Fibroblast of skin of scalp (primary cell): ENCODE results near the gene NPTXR.
"Not testable (repeated sequence)": the region's sequence is repeated elsewhere in the genome, so short reads cannot be mapped to it uniquely, and the experiment has no call there.

Experiments
- DNase-seq: peaks from one replicate; pipeline ENCODE4 v3.0.0-alpha.2; 2013

The NPTXR gene

GRCh38 chr22:38868286-38868721 lies 24.5 kb upstream of the NPTXR start:
- DNase-seq = no peak

- DNase-seq = no peak
Observed at GRCh38 chr22:38867471-38868285, 23.9 kb upstream of the NPTXR start.

- DNase-seq = no peak
Observed at GRCh38 chr22:38867124-38867455, 23.3 kb upstream of the NPTXR start.

- DNase-seq = no peak
Observed at GRCh38 chr22:38866399-38867123, 22.7 kb upstream of the NPTXR start.

- DNase-seq = no peak
Observed at GRCh38 chr22:38866024-38866398, 22.2 kb upstream of the NPTXR start.

GRCh38 chr22:38865201-38866023 lies 21.6 kb upstream of the NPTXR start:
- no peak for DNase-seq

GRCh38 chr22:38864361-38865191 lies 20.7 kb upstream of the NPTXR start:
- DNase-seq = no peak

GRCh38 chr22:38863531-38864131 lies 19.8 kb upstream of the NPTXR start:
- DNase-seq = no peak

GRCh38 chr22:38862375-38863329 lies 18.8 kb upstream of the NPTXR start:
- no peak for DNase-seq

GRCh38 chr22:38861927-38862326 lies 18.1 kb upstream of the NPTXR start:
- no peak for DNase-seq

- no peak for DNase-seq
Observed at GRCh38 chr22:38861170-38861876, 17.5 kb upstream of the NPTXR start.

GRCh38 chr22:38860283-38861169 lies 16.7 kb upstream of the NPTXR start:
- DNase-seq = no peak

GRCh38 chr22:38859581-38860282 lies 15.9 kb upstream of the NPTXR start:
- no peak for DNase-seq

- DNase-seq = no peak
Observed at GRCh38 chr22:38858492-38858891, 14.7 kb upstream of the NPTXR start.

- not testable (repeated sequence) for DNase-seq
Observed at GRCh38 chr22:38854476-38854875, 10.6 kb upstream of the NPTXR start.

- DNase-seq = not testable (repeated sequence)
Observed at GRCh38 chr22:38853883-38854282, 10.1 kb upstream of the NPTXR start.

- no peak for DNase-seq
Observed at GRCh38 chr22:38853196-38853651, 9.4 kb upstream of the NPTXR start.

- DNase-seq = no peak
Observed at GRCh38 chr22:38852522-38852921, 8.7 kb upstream of the NPTXR start.
